GM19397 (cell line): ENCODE measurements around the gene THAP11.
"Not testable (repeated sequence)": the region's sequence is repeated elsewhere in the genome, so short reads cannot be mapped to it uniquely, and the experiment has no call there.

Source experiments
- ATAC-seq: cut with Tn5 transposase; IDR thresholded peaks from one replicate; pipeline ENCODE4 v1.9.1; 2021; ENCODE audit warnings: mild to moderate bottlenecking, moderate library complexity; ENCODE audit not compliant: unreplicated experiment

Gene THAP11

GRCh38 chr16:67833415-67834241, 8.5 kb upstream of the THAP11 start:
- peak; percentile 91 for ATAC-seq

DNA sequence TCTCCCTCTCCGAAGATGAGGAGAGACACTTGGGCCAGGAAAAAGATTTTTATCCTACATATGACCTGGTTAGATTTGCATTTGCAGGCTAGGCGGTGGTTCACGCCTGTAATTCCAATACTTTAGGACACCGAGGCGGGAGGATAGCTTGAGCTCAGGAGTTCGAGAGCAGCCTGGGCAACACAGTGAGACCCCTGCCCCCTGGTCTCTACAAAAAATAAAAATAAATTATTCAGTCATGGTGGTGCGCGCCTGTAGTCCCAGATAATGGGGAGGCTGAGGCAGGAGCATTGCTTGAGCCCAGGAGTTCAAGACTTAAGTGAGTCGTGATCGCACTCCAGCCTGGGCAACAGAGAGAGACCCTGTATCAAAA, 7.9 kb upstream of the THAP11 start:
- ATAC-seq = no peak

DNA sequence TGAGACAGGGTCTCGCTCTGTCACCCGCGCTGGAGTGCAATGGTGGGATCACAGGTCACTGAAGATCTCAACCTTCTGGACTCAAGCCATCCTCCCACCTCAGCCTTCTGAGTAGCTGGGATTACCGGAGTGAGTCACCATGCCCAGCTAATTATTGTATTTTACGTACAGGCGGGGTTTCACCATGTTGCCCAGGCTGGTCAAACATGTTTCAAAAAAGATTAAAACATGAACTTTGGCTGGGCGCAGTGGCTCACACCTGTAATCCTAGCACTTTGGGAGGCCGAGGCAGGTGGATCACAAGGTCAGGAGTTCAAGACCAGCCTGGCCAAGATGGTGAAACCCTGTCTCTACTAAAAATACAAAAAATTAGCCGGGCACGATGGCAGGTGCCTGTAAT, 4.9 kb upstream of the THAP11 start:
- not testable (repeated sequence) for ATAC-seq

- ATAC-seq = no peak
Measured at GRCh38 chr16:67837811-67838210, 4.3 kb upstream of the THAP11 start.

GRCh38 chr16:67841198-67841815, 813 bp upstream of the THAP11 start:
- ATAC-seq = no peak

- ATAC-seq = peak; percentile 9
Measured at GRCh38 chr16:67842509-67843342, 606 bp downstream of the THAP11 start.

DNA sequence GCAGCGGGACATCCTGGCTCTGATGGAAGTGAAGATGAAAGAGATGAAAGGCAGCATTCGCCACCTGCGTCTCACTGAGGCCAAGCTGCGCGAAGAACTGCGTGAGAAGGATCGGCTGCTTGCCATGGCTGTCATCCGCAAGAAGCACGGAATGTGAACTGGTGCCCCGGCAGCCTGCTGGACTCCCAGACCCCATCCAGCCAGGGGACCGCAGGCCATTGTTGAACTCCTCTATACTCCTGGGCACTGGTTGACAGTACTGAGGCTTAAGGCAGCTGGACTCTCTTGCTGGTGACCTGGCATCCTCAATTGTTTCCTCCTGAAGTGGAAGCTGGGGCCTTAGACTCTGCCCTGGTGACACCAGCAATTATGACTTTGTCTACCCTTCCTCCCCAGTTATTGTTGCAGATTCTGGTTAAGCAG, 1.2 kb downstream of the THAP11 start:
- ATAC-seq = no peak

- no peak for ATAC-seq
Measured at GRCh38 chr16:67844497-67844896, 2.4 kb downstream of the THAP11 start.

GRCh38 chr16:67845291-67846062, 3.4 kb downstream of the THAP11 start:
- no peak for ATAC-seq

DNA sequence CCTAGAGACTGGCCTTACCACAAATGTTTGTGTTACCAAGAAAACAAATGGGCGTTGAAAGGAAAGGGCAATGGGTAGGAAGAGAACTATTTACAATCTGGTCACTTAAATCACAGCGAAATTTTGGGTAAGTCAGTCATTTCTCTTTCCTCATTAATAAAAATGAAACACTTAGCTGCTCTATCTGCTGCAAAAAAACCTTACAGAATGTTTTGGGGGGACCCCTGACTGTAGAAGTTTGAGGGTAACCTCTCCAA, 3.9 kb downstream of the THAP11 start:
- ATAC-seq = no peak

- ATAC-seq = peak; percentile 59
Measured at GRCh38 chr16:67846320-67847063, 4.4 kb downstream of the THAP11 start, which contains the start of gene NUTF2. Gene NUTF2, plus strand, starts transcription at chr16:67846933. Its CDS starts 18,198 bp downstream, at chr16:67865131.

DNA sequence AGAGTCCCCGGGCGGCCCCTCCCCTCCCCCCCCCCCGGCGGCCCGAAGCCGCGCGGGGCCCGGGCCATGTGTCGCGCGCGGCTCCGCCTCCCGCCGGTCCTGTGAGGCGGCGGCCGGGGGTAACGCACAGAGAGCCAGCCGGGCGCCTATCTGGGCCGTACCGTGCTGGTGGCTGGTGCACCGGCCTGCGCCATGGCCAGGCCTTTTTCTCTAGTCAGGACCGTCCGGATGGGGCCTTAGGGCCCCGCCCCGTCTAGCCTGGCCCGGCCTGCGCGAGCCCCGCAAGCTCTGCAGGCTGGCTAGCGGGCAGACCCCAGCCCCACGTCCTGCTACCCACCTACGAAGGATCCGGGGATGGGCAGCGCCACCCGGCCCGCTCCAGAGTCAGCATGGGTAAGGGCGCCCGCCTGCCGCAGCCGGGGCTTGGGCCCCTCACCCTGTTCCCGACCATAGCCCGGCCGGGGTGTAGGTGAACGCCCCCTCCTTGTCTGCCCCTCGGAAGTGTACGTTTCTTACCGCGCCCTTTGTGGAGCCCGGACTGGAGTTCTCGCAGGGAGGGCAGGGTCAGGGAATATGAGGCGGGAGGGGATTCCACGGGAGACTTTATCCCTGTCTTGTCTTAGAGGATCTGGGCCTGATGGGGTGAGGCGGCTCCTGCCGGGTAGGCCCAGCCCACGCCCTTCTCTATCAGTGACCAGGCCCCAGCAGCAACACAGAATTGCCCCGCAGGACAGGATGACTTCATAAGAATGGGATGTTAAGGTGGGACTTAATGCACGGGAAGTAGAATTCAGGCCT, 5.1 kb downstream of the THAP11 start, which contains the start of gene CENPT:
Gene CENPT, minus strand, starts transcription at position 630 of the 798 bp plus-strand sequence. CDS start 13,834 bp downstream, outside the sequence.
- ATAC-seq = peak; percentile 43

GRCh38 chr16:67848118-67848517, 6.0 kb downstream of the THAP11 start:
- no peak for ATAC-seq

DNA sequence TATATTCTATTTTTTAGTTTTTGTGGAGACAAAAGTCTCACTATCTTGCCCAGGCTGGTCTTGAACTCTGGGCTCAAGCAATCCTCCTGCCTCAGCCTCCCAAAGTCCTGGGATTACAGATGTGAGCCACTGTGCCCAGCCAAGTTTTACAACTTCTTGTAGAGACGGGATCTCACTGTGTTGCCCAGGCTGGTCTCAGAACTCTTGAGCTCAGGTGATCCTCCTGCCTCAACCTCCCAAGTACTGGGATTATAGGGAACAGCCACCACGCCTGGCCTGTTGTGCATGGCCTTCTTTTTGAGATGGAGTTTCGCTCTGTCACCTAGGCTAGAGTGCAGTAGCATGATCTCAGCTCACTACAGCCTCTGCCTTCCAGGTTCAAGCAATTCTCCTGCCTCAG, 11.6 kb downstream of the THAP11 start:
- ATAC-seq = no peak

DNA sequence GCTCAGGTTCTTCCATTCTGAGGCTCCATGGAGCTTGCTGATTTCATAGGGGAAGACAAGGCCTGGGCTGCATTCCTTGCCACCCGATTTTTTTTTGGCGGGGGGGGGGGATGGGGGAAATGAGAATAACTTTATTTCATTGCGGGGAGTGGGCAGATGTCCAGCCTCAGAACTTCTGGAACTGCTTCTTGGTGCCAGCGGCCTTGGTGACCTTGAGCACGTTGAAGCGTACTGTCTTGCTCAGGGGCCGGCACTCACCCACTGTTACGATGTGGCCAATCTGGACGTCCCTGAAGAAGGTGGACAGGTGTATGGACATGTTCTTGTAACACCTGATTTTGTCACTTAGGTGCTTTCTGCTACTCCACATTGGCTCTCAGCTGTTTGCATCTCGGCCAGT, 13.7 kb downstream of the THAP11 start:
- no peak for ATAC-seq

DNA sequence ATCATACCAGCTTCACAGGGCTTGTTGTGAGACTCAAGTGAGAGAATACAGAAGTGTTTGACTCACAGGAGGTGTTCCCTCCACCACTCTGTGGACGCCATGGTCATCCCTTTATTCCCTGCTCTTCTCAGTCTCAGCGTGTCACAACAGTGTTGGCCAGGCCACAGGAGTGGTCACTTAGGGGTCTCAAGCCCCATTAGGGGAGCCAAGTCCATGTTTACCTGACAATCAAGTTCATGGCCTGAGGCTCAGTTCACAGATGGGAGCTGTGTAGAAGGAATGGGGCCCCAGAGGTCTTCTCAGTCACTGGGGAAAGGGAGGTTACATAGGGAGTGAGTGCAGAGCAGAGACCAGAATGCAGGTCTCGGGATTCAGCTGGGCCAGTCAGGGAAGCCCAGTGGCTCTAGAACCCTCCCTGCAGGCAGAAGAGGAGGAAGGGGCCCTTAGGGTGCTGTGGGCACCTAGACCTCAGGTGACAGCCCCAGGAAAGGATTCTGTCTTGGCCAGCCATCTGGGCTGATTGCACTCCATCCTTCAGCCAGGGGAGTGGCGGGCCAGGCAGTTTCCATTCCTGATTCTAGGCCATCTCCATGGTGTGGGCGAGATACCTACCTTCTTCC, 14.9 kb downstream of the THAP11 start:
- no peak for ATAC-seq

GRCh38 chr16:67857547-67858233, 15.6 kb downstream of the THAP11 start:
- ATAC-seq = no peak

DNA sequence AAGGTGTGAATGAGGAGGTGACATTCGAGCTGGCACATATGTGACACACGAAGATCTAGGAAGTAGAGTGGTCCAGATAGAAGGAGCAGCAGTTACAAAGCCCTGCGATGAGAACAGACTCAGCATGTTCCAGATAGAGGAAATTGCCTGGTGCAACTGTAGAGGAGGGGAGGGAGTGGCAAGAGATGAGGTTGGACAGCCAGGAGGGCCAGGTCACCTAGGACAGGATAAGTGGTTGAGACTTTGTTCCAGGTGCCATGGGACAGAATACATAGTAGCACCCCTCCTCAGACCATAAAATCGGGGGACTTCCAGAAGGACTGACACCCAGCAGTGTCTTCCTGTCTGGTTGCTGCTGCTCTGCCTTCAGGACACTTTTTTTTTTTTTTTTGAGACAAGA, 16.4 kb downstream of the THAP11 start:
- no peak for ATAC-seq
